ENCODE data around the gene ANAPC10.
"Not testable (repeated sequence)": the region's sequence is repeated elsewhere in the genome, so short reads cannot be mapped to it uniquely, and the experiment has no call there.

Gene ANAPC10

GRCh38 chr4:145069361-145069760 is 28.6 kb downstream of the ANAPC10 start:
- DNase-seq: no peak

DNA sequence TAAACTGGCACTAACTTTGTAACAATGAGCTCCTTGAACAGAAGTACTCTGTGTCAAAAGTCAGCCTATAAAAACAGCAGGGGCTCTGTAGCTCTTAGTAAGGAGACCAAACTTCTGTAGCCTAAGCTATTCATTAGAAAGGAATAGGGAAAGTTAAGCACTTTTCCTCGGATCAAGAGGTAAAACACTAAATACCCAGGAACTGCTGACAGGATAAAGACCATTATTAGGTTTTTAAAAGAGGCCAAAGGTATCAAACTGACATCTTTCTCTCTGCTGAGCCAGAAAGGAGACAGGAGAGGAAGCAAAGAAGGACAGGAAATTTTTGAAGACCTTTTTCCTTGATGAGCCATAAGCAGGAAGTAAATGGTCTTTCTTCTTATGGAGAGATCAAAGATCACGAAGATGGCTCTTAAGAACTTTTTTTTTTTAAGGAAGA is 31.9 kb downstream of the ANAPC10 start:
- DNase-seq: no peak

DNA sequence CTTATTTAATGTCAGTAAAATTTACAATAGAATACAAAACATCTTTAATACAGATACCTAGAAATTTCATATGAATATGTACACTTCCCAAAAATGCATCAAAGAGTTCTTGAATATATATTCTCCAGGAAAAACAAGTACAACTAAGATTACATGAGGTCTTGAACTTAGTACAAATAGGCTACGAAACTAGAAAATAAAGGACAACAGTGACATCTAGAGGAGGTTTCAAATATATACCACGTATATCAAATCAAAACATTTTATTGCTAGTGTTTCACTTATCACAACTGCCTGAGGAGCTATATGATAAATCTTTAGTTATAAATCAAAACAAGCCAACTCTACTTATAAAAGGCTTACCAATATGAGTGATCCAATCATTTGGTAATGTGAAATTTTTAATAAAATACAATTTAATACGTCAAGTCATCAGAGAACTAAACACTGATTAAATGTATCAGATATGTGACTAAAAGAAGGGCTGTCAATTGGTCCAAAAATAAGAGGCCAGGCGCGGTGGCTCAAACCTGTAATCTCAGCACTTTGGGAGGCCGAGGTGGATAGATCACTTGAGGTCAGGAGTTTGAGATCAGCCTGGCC is 36.6 kb downstream of the ANAPC10 start:
- no peak for DNase-seq

GRCh38 chr4:145058256-145058655 is 39.7 kb downstream of the ANAPC10 start:
- DNase-seq: no peak

- DNase-seq: no peak
Observed at GRCh38 chr4:145056325-145057130, 41.5 kb downstream of the ANAPC10 start.

DNA sequence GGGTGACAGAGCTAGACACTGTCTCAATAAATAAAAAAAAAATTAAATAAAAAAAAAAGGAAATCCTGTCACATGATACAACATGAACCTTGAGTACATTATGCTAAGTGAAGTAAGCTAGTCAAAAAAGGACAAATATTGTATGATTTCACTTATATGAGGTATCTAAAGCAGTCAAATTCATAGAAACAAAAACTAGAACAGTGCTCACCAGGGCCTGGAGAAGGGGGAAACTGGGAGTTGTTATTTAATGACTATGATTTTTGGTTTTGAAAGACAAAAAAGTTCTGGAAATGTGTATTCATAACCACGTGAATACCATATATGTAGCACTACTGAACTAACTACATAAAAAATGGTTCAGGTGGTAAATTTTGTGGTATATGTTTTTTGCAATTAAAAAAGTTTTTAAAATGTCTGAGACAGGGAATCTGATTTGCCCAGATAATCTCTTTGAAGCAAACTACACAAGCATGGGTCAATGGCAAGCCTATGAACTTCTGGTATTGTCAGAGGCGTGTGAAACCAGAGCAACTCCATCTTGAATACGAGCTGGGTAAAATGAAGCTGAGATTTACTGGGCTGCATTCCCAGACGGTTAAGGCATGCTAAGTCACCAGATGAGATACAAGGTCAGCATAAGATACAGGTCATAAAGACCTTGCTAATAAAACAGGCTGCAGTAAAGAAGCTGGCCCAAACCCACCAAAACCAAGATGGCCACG is 42.3 kb downstream of the ANAPC10 start:
- no peak for DNase-seq

DNA sequence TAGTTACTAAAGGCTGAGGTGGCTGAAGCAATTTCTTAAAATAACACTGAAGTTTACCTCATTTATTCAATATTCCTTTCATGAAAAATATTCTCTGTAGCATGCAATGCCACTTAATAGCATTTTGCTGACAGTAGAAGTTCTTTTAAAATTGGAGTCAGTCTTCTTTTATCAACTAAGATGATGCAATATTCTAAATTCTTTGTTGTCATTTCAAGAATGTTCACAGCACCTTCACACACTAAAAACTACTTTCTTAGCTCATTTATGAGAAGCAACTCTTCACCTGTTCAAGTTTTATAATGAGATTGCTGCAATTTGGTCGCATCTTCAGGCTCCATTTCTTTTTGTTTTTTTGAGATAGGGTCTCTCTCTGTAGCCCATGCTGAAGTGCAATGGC is 48.8 kb downstream of the ANAPC10 start:
- DNase-seq: no peak

GRCh38 chr4:145048817-145049216 is 49.2 kb downstream of the ANAPC10 start:
- no peak for DNase-seq

GRCh38 chr4:145047151-145047550 is 50.8 kb downstream of the ANAPC10 start:
- DNase-seq: no peak

DNA sequence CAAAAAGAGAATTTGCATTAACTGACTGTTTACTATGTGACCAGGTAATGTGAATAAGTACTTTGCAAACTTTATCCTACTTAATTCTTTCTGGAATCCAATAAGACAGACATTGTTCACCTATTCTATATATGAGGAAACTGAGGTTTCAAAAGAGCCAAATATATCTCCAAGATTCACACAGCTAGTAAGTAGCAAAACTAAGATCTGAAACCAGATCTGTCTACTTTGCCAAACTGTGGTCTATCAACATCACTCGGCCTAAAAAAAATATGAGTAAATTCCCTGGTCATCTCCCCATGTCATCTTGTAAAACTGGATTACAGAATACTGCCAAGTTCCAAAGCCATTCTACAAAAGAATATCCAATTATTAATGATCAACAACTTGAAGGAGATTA is 52.8 kb downstream of the ANAPC10 start:
- DNase-seq: no peak

- no peak for DNase-seq
Observed at GRCh38 chr4:145044341-145044740, 53.7 kb downstream of the ANAPC10 start.

GRCh38 chr4:145043306-145043705 is 54.7 kb downstream of the ANAPC10 start:
- DNase-seq: no peak

DNA sequence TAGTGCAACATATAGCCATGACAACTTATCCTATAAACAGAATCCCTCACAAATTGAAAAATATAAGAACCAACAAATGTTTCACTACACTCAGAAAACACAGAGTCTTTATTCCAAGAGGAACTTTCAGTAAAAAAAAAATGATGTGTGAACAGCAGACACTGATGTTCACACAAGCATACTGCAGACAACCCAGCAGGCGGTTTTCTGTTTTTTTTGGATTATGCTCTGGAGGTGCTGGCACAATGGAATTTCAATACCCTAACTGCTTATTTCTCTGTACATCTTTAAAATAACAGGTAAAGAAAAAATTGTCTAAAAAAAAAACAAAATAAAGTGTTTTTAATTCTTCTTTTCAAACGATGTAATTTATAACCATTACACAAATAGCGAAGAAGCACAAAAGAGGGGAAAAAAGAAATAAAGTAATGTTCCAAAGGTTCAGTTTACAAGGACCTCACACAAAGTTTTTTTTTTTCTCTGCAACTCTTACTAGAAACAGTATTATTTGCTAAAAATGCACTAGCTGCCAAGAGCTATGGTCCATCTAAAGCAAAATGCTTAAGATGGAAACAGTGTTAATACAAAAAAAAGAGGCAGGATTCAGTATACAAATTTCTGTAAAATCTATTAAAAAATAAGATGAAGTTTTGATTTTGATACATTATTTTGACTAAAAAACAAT is 55.3 kb downstream of the ANAPC10 start:
- DNase-seq: no peak

- DNase-seq: no peak
Observed at GRCh38 chr4:145041378-145041777, 56.6 kb downstream of the ANAPC10 start.

DNA sequence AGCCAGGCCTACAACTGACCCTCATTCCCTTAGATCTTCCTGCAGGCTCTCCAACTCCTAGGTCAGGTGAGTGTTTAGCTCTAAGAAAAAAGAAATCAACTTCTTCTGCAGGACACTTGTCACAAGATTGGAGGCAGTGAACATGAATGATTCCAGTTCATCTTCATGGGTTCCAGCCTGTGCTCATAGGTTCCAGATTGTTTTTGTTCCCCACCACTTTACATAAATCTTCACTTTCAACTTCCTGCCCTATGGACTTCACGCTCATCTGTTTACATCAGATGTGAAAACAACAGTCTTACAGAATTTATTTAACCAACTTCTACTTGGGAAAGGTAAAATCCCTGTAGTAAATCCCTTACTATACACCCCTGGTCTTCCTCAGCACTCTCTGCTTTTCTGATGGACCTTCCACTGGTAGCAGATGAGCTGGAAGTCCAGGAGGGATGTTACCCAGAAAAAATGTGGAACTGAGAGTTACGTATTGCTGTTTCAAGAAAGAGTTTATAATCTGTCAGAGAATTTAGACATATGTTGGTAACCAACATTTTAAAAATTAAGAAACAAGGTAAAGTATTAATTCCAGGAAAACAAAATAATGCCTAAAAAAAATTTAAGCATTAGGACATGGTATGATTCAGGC is 62.4 kb downstream of the ANAPC10 start:
- no peak for DNase-seq

DNA sequence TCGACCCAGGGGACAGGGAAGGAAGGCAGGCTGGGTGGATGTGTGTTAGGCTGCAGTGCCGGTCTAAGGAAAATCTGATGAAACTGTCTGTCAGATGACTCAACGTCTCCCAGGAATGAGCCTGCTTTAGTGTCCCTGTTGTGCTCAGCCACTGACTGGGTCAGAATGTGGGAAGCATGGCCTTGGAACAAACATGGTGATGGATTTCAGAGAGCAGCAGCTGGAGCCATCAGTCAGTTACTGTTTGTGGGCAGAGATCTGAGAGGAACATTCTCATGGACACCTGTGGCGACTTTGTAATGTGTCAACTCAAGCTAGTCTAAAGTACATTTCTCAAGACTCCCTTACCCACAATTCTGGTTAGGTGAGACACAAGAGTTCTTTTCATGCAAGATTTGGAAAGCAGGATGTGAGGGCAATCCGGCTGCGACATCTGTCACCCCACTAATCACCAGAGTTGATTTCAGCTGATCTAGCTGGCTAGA is 63.2 kb downstream of the ANAPC10 start:
- DNase-seq: no peak

DNA sequence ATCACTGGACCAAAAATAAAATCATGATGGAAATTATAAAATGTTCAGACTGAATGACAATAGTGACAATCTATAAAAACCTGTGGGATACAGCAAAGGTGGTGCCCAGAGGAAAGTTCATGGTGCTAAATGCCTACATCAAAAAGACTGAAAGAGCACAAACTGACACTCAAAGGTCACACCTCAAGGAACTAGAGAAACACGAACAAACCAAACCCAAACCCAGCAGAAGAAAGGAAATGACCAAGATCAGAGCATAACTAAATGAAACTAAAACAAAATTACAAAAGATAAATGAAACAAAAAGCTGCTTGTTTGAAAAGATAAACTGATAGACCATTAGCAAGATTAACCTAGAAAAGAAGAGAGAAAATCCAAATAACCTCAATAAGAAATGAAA is 78.7 kb downstream of the ANAPC10 start:
- no peak for DNase-seq

- no peak for DNase-seq
Observed at GRCh38 chr4:145014365-145014764, 83.6 kb downstream of the ANAPC10 start.

- DNase-seq: no peak
Observed at GRCh38 chr4:145012841-145013240, 85.2 kb downstream of the ANAPC10 start.

DNA sequence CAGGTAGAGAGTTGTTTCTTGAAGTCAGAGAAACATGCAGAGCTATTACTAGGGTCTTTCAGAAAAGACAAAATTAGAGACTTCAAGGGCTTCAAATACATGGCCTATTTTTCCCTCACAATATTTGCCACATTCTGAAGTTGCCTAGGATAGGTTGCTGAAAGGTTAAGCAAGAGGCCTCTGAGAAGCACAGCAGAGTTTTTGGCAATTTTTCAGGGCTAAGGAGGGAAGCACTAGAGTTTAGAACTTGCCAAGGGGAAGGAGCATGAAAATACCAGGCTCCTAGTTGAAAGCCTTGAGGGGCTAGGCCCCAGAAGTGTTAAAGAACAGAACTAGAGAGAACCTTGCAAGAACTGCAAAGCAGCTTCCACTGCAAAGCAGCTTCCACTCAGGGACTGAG is 86.4 kb downstream of the ANAPC10 start:
- no peak for DNase-seq

GRCh38 chr4:145010315-145010714 is 87.7 kb downstream of the ANAPC10 start:
- DNase-seq: not testable (repeated sequence)

- no peak for DNase-seq
Observed at GRCh38 chr4:145003675-145004074, 94.3 kb downstream of the ANAPC10 start.

DNA sequence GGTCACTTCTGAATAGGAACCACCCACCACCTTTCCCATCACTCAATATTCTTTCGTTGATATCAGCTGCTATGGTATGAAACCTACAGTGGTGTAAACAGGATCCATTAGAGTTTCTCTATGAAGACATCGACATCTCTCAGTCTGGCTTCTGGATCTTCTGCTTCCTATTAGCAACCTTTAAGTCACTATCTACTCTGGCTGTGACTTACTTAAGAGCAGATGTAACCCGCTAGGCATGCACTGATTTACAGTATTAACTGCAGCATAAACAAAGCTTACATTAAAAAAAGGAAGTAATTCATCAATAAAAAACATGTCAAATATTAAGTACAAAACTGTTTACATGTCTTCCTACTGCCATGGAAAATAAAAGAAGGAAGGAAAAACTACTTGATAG is 96.4 kb downstream of the ANAPC10 start:
- DNase-seq: no peak
